Stimulated activated naive CD8-positive, alpha-beta T cell treated with anti-CD3 and anti-CD28 coated beads, Interleukin-15, Interleukin-2, amounts not matched to agents 100 U/mL and 50 U/mL, for 24 hours (primary cell): ENCODE results near the gene HLF.

Experiments
- ATAC-seq: fragments of 150-1000 bp; cut with Tn5 transposase; one replicate; pipeline ENCODE4 v1.10.0; 2021
- DNase-seq: peaks from one replicate; pipeline ENCODE4 v3.0.0; 2021

The HLF gene

DNA sequence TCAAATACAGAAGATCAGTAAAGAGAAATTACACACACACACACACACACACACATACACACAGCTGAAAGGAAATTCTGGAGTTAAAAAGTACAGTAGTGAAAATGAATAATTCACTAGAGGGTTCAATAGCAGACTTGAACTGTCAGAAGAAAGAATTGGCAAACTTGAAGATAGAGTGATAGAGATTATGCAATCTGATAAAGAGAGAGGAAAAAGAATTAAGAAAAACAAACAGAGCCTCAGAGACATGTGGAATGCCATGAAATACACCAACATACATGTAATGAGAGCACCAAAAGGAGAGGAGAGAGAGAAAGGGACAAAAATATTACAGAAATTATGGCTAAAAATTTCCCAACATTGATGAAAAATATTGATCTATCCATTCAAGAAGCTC lies 96.2 kb downstream of the HLF start:
- ATAC-seq, result no peak
- no peak for DNase-seq

- DNase-seq (no peak), ATAC-seq (no peak)
Measured at GRCh38 chr17:55363033-55363432, 98.3 kb downstream of the HLF start.

- no peak for DNase-seq
- no peak for ATAC-seq
Measured at GRCh38 chr17:55366020-55366481, 101.3 kb downstream of the HLF start.

DNA sequence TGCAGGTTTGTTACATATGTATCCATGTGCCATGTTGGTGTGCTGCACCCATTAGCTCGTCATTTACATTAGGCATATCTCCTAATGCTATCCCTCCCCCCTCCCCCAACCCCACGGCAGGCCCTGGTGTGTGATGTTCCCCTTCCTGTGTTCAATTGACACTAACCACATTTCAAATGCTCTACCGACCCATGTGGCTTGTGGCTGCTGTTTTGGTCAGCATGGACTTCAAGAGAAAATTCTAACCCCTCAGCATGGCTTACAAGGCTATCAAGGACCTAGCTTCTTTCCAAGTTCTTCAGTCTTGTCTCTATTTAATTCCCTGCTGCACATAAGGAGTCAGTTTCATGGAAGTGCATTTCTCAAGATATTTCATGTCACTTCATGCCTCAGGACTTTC lies 103.9 kb downstream of the HLF start:
- ATAC-seq (no peak), DNase-seq (no peak)
